HG02840 (cell line): ENCODE data around the gene SLFN12.
A peak's percentile ranks its signal among the peaks of the same experiment; 100 is the strongest.
"Not testable (repeated sequence)": the region's sequence is repeated elsewhere in the genome, so short reads cannot be mapped to it uniquely, and the experiment has no call there.

ENCODE experiments used
- ATAC-seq: cut with Tn5 transposase; IDR thresholded peaks from one replicate; pipeline ENCODE4 v1.9.1; 2021; ENCODE audit warnings: mild to moderate bottlenecking, moderate library complexity, moderate number of reproducible peaks; ENCODE audit not compliant: unreplicated experiment, low FRiP score

SLFN12 gene

DNA sequence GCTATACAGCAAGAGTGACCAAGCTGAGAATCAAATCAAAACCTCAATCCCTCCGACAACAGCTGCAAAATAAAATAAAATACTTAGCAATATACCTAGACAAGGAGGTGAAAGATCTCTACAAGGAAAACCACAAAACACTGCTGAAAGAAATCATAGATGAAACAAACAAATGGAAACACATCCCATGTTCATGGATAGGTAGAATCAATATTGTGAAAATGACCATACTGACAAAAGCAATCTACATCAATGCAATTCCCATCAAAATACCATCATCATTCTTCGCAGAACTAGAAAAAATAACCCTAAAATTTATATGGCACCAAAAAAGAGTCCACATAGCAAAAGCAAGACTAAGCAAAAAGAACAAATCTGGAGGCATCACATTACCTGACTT, 17.6 kb downstream of the SLFN12 start:
- ATAC-seq = not testable (repeated sequence)

DNA sequence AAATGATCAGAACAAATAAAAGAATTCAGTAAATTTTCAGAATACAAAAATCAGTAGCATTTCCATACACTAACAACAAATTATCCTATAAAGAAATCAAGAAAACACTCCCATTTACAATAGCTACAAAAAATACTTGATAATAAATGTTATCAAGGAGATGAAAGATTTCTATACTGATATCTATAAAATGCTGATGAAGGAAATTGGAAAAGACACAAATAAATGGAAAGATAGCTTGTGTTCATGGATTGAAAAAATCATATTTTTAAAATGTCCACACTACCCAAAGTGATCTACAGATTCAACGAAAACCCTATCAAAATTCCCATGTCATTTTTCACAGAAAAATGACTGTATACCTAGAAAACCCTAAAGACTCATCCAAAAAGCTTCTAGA, 18.1 kb downstream of the SLFN12 start:
- no peak for ATAC-seq

DNA sequence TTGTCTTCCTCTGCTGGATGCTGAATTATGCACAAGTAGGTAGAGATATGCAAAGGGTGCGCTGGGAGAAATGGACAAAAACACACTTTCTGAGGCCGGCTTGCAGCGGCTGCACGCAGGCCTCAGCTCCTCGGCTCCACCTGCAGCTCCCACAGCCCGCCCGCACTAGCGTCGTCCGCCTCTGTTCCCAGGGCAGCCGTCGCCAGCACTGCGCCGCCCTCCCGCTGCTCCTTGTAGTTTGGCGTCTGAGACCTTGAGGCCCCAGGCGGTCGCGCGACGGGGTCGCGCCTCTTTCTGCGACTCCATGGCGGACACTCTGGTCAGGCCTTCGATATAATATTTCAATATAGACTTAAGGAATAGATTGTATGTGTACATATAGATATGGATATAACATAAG, 24.8 kb downstream of the SLFN12 start:
- no peak for ATAC-seq

DNA sequence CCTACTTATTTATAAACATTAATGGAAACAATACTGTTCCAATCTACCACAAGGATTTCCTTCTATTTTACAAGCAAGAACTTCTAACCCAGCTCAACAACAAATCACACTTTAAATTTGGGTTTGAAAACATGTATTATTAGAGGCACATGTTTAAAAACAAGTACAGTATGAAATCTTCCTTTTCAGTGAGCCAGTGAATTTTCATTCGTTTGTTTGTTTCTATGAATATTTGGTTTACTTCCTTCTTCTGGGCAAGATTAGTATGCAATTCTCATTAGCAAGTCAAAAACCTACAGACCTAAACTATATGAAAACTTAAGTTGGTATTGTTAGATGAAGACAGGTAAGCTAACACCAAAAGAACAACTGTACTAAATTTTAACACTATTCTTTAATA, 25.7 kb downstream of the SLFN12 start:
- ATAC-seq = no peak

DNA sequence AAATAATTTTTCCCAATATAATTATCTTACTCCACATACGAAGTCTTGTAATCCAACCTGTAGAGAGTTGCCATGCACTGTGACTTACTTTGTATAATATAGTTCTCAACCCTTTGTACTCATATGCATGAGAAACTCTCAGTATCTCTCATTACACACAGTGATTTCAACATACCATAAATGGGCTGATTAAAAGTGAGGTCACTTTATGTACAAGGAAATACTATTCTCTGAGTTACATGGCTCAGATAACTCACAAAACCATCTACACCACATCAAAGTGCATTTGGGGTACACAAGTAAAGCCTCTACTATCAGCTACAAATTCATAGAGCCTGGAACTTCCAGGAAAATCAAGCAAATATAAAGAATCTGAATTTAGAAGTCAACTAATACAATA, 27.9 kb downstream of the SLFN12 start:
- ATAC-seq = no peak

DNA sequence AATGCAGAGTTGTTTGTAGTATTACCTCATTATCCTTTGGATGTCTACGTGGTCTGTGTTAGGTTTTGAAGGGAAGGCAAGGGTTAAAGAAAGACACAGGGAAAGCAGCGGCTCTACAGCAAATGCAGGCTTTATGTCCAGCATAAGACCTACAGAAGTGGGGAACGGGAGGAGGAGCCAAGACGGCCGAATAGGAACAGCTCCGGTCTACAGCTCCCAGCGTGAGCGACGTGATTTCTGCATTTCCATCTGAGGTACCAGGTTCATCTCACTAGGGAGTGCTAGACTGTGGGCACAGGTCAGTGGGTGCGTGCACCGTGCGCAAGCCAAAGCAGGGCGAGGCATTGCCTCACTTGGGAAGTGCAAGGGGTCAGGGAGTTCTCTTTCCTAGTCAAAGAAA, 38.5 kb downstream of the SLFN12 start:
- not testable (repeated sequence) for ATAC-seq

DNA sequence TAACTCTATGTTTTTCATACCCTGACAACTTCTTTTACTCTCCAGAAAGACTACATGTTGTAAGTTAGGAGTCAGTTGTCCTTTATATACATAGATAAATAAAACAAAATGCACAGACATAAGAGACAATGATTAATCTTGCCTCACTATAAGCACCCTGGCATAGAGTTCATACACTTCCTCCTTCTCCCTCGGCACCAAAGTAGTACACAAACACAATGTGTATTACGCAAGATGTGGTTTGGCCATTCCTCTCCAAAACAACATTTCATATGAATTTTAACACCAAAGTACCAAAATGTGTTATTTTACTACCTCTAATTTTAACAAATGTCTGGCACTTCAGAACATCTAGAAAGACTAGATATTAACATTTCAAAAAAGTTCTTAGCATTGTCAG, 41.6 kb downstream of the SLFN12 start:
- no peak for ATAC-seq

DNA sequence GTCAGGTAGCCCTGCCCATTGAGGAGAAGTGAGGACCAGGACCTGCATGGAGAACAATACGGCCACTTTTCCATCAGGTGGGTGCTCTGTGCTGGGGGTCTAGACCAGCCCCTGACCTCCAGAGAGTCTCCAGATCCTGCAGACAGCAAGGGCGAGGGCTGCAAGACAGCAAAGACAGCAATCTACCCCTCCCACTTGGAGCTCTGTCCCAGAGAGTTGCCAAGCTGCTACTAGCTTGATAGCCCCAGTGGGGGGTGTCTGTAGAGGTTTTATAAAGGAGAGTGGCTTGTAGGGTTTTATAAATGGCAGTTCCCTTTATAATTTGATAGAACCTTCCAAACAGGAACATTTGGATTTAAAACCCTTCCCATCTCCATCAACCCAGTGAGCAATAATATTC, 42.1 kb downstream of the SLFN12 start:
- ATAC-seq = no peak

DNA sequence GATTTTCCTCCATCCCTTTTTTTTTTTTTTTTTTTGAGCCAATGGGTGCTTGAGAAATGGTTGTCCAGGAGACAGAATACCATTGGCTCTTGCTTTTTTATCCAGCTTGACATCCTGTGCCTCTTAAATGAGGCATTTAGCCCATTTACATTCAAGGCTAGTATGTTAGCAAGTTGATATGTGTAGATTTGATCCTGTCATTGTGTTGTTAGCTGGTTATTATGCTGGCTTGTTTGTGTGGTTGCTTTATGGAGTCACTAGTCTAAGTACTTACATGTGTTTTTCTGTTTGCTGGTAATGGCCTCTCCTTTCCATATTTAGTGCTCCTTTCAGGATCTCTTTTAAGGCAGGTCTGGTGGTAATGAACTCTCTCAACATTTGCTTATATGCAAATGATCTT, 44.8 kb downstream of the SLFN12 start:
- no peak for ATAC-seq

DNA sequence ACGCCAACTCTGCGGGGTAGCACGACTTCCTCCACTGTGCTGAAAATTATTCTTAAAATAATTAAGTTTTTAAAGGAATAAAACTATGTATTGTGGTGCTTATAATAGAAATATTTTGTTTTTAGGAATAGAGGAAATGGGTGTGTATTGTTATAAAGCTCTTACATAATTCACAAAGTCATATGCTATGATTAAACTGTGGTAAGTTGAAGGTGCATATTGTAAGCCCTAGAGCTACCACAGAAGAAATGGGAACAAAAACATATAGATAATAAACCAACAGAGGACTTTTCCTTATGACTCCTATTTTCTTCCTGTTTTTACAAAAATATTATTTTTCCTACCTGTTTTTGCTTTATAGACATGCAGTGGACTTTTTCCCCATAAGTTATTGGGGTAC, 54.6 kb downstream of the SLFN12 start:
- no peak for ATAC-seq

DNA sequence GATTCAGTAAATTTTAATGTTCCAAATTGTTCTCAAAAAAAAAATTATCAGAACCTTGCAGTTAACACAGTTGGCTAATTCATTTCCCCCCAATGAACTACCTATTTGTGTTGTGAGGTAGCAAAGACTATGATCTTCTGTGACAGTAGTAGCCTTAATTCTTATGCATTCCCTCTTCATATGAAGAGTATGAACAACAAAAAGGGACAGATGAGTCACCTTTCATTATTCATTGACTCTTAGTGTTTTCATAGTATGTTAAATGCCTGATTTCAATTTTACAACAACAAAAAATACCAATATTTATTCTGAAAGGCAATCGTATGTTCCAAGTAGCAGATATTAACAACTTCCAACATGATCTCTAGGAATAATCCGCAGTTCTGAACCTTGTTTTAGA, 55.2 kb downstream of the SLFN12 start:
- no peak for ATAC-seq

DNA sequence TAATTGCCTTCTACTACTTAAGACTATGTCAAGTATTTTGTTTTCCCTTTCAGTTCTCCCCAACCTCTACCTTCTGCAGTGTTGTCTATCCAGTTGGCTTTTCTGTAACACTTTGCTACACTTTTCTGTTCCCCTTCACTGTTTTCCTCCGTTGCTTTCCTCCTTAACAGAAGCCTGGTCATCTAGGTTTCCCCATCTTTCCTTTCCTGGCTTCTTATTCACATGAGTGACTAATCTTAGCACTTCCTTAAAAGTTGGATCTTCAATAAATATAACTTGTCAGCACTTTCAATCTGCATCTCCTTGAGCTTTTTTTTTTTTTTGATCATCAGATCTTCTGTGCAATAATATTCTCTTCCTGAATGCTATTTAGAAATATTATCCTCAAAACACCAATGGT, 56.1 kb downstream of the SLFN12 start:
- ATAC-seq = no peak

DNA sequence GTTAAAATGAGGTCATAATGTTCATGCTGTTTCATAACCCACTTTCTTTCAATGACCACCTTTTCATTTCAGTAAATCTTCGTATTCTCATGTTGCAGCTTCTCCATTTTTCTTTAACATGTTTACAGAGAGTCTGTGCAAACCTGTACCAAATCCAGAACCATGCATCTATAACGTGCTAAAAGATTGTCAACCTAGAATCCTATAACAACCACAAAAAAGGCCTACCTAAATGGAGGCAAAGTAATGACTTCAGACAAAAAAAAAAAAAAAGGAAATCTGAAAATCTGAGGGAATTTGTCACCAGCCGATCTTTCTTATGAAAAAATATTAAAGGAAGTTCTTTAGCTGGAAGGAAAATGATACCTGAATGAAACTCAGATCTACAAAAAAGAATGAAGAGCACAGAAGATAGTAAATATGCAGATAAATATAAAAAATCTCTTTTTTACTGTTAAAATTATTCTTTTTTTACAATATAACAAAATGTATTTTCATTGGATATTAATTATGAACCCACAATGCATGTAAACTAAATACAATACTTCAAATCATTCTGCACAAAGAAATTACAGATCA, 57.4 kb downstream of the SLFN12 start:
- ATAC-seq = no peak

DNA sequence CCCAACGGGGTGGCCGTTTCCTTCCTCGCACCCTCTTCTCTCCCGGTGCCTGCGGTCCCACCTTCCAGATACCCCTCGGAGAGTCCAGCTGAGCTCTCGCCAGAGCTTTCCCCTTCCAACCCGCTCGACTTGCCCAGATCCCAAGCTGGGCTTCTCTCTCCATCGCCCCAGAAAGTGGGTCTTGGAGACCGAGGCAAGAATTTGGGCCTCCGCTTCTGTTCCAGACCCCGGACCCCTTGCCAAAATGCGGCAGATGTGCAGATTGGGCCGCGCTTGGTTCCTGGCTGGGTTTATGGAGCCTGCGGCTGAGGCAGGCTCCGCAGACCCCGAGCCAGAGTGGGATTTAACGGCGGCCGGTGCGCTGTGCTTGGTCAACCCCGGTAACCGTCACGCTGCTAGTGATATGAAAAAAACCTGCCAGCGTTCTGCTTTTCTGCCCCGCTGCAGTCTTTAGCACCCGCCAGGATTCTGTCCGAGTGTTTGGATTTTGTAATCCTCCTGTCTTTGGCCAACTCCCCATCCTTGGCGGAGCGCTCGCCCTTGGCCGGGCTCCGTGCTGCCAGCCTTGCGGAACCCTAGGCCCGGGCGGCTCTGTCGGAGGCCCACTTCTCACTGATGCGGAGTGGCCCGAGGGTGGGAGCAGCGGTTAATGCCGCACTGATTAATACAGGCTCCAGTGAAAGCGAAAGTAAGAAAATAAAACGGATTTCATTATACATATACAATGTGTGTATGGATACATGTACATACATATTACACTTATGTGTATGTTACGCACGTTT, 58.1 kb downstream of the SLFN12 start:
- peak; percentile 29 for ATAC-seq

DNA sequence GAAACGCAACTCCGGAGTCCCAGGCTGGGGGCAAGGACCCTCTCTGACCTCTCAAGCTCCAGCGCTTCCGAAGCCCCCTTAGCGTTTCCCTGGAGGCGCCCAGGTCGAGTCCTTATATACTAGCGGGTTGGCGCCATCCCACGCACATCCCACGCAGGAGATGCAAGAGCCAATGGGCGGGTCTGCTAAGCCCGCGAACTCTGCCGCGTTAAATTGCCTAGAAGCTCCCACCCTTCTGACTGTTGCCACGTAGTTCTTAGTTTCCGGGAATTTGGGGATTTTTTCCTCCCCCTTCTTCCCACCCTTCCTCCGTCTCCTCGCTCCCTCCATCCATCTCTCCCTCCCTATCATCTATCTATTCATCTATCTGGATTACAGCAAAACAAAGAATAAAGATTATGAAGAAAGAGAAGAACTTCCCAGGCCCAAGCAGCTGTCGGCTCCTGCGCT, 58.7 kb downstream of the SLFN12 start, which contains the start of gene SLFN11:
Gene SLFN11, minus strand, starts transcription at position 88 of the 450 bp plus-strand sequence. CDS start 9,814 bp downstream, outside the sequence.
- ATAC-seq = peak; percentile 63

DNA sequence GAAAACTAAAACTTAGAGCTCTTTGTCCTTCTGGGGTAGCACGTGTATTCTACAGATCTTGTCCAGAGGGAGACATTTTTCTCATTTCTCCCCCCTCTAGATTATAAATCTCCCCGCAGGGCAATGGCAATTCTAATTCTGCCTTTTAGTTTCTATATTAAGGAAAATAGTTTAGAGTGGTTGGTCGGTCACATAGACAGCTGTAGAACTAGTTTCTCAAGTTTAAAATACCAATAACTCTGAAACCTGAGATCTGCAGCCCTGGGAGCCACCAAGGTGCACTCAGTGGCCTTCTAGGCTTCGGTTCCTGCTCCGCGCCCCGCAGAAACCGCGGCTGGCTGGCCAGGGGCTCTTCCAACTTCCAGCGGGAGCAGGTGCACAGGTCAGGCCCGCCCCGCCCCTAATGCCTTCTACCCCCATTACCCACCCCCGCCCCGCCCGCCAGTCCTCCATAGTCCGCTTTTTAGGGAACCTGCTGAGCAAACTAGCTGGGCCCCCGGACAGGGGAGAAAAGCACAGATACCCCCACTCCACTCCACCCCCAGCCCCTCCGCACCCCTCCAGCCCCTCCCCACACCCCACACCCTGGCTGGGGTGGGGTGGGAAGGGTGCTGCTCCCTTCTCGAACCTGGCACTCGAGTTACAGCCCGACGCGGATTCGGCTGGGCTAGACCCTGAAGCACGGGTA, 59.3 kb downstream of the SLFN12 start:
- no peak for ATAC-seq

DNA sequence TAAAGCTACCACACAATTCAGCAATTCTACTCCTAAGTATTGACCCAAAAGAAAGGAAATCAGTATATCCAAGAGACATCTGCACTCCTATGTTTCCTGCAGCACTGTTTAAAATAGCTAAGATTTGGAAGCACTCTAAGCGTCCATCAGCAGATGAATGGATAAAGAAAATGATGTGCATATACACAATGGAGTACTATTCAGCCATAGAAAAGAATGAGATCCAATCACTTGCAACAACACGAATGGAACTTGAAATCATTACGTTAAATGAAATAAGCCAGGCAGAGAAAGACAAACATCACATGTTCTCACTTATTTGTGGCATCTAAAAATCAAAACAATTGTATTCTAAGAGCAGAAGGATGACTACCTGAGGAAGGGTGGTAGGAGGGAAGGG, 60.4 kb downstream of the SLFN12 start:
- no peak for ATAC-seq

DNA sequence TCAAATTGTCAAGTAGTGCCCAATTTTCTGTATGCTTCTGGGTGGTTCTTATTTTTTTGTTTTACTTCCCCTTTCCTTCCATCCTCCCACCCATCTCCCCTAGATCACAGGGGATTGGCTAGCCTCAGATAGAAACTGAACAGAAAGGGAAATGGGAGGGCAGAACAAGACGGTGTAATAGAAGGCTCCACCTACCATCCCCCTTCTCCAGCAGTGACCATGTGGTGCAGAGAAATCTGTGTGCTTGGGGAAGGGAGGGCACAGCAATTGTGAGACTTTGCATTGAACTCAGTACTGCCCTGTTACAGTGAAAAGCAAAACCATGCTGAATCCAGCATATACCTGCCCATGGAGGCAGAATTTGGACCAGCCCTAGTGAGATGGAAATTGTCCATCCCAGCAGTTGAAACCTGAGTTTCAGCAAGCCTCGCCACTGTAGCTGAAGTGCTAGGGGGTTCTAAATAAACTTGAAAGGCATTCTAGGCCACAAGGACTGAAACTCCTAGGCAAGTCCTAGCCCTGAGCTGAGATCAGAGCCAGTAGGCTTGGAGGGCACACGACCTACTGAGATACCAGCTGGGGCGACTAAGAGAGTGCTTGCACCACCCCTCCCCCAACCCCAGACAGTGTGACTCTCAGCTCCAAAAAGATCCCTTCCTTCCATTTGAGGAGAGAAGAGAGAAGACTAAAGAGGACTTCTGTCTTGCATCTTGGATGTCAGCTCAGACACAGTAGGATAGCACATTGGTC, 64.0 kb downstream of the SLFN12 start:
- ATAC-seq = peak; percentile 90

DNA sequence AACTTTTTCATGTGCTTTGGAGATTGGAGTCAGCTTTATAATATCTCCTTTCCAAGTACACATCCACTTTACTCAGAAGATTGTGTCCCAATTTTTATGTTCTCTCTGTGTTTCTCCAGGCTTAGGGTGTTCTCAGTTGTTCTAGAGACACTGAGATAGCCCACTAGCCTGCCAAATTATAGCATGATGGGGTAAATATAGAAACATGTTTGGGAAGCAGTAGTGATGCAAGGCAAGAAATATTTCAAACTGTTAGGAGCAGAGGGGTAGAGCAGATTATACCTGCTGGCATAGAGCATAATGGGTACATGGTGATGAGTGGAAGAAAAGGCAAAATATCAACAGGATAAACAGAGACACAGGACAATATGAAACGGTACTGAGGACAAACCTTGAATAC, 71.3 kb downstream of the SLFN12 start:
- ATAC-seq = no peak
